IMR-90 (cell line): ENCODE measurements around the gene GAS7. TPM values are rescaled to one million over a fixed set of nuclear protein-coding genes. Genes with fewer than 3 reads are reported as not detected.

ENCODE experiments used
- ATAC-seq: fragments of 200-7000 bp; cut with Tn5 transposase; 2 replicates; pipeline ENCODE4 v1.9.1; 2020; ENCODE audit warnings: low read depth, mild to moderate bottlenecking, moderate library complexity
- BruUV-seq: library from RNA; stranded (reverse); fragments of 400-500 nt; replicated peaks from 2 replicates; lab custom pipeline; 2021; lab: Mats Ljungman, UMichigan
- CTCF ChIA-PET: fragments of 300-600 bp; formaldehyde crosslinking; extraction: SDS; loops from one replicate; lab custom pipeline; 2021; ENCODE audit warnings: antibody characterized with exemption; lab: Yijun Ruan, JAX
- POLR2A ChIA-PET: fragments of 300-600 bp; sonication (Branson Sonifier 250); formaldehyde crosslinking; loops from one replicate; lab custom pipeline; 2022; ENCODE audit warnings: antibody characterized with exemption; ENCODE audit not compliant: unreplicated experiment; lab: Charles Lee
- DNase-seq: peaks from one replicate; pipeline ENCODE4 v3.0.0; 2013
- H2AFZ ChIP-seq: replicated peaks from 2 replicates; pipeline ENCODE3; 2013; ENCODE audit warnings: low read length, mild to moderate bottlenecking; ENCODE audit not compliant: poor library complexity
- H2AK5ac ChIP-seq: 2 replicates; pipeline ENCODE4 v1.6.1; 2013; ENCODE audit warnings: low read depth, low read length, inconsistent platforms
- H2AK9ac ChIP-seq: replicated peaks from 2 replicates; pipeline ENCODE3; 2013; ENCODE audit warnings: mild to moderate bottlenecking, low read depth, low read length, moderate library complexity; ENCODE audit not compliant: poor library complexity
- H2BK120ac ChIP-seq: 2 replicates; pipeline ENCODE4 v1.6.1; 2013; ENCODE audit warnings: low read depth, low read length, inconsistent platforms
- H2BK15ac ChIP-seq: 3 replicates; pipeline ENCODE4 v1.6.1; 2013; ENCODE audit warnings: low read depth, low read length, inconsistent platforms
- H2BK20ac ChIP-seq: 2 replicates; pipeline ENCODE4 v1.6.1; 2013; ENCODE audit warnings: low read depth, mild to moderate bottlenecking, inconsistent platforms, low read length, moderate library complexity
- H2BK5ac ChIP-seq: 2 replicates; pipeline ENCODE4 v1.6.1; 2013; ENCODE audit warnings: mild to moderate bottlenecking, low read depth, low read length, inconsistent platforms; ENCODE audit not compliant: poor library complexity, severe bottlenecking
- H3K14ac ChIP-seq: replicated peaks from 2 replicates; pipeline ENCODE4 v1.6.1; 2013; ENCODE audit warnings: low read depth, low read length, inconsistent platforms
- H3K18ac ChIP-seq: 2 replicates; pipeline ENCODE4 v1.6.1; 2013; ENCODE audit warnings: low read depth, low read length, control low read depth
- H3K23ac ChIP-seq: 2 replicates; pipeline ENCODE4 v1.6.1; 2013; ENCODE audit warnings: low read depth, low read length, inconsistent platforms
- H3K27ac ChIP-seq: 2 replicates; pipeline ENCODE4 v1.5.1; 2013; ENCODE audit warnings: mild to moderate bottlenecking, control low read depth, low read length; ENCODE audit not compliant: insufficient read depth
- H3K27me3 ChIP-seq: 2 replicates; pipeline ENCODE4 v1.6.1; 2013; ENCODE audit warnings: low read length; ENCODE audit not compliant: control insufficient read depth, insufficient read depth
- H3K36me3 ChIP-seq: 2 replicates; pipeline ENCODE4 v1.6.1; 2013; ENCODE audit warnings: low read length, mixed read lengths; ENCODE audit not compliant: control insufficient read depth, insufficient read depth
- H3K4ac ChIP-seq: 2 replicates; pipeline ENCODE4 v1.6.1; 2013; ENCODE audit warnings: low read depth, low read length, inconsistent platforms
- H3K4me1 ChIP-seq: 2 replicates; pipeline ENCODE4 v1.6.1; 2013; ENCODE audit warnings: low read length, mixed read lengths; ENCODE audit not compliant: control insufficient read depth, insufficient read depth
- H3K4me2 ChIP-seq: 2 replicates; pipeline ENCODE4 v1.6.1; 2013; ENCODE audit warnings: low read depth, mild to moderate bottlenecking, control low read depth, low read length, moderate library complexity
- H3K4me3 ChIP-seq: 2 replicates; pipeline ENCODE4 v1.5.1; 2013; ENCODE audit warnings: low read depth, mild to moderate bottlenecking, control low read depth, low read length, moderate library complexity; ENCODE audit not compliant: insufficient read depth
- H3K56ac ChIP-seq: 2 replicates; pipeline ENCODE4 v1.6.1; 2013; ENCODE audit warnings: low read length, inconsistent platforms; ENCODE audit not compliant: insufficient read depth; ENCODE audit errors: extremely low read depth
- H3K79me1 ChIP-seq, 2 experiments: 2 replicates each; pipeline ENCODE4 v1.6.1; 2013; ENCODE audit warnings: low read length in 2 of 2, inconsistent platforms in 1 of 2, low read depth in 1 of 2
- H3K9ac ChIP-seq: 2 replicates; pipeline ENCODE4 v1.6.1; 2013; ENCODE audit warnings: low read depth, low read length, control low read depth
- H3K9me1 ChIP-seq: 2 replicates; pipeline ENCODE4 v1.6.1; 2013; ENCODE audit warnings: low read length, inconsistent platforms; ENCODE audit not compliant: insufficient read depth
- H3K9me3 ChIP-seq: 2 replicates; pipeline ENCODE4 v1.6.1; 2013; ENCODE audit warnings: low read length; ENCODE audit not compliant: control insufficient read depth, insufficient read depth
- H4K20me1 ChIP-seq: 2 replicates; pipeline ENCODE4 v1.6.1; 2013; ENCODE audit warnings: low read length, inconsistent platforms; ENCODE audit not compliant: insufficient read depth
- H4K5ac ChIP-seq: 2 replicates; pipeline ENCODE4 v1.6.1; 2013; ENCODE audit warnings: mild to moderate bottlenecking, low read depth, low read length, control low read depth
- H4K8ac ChIP-seq, 2 experiments: 2 replicates each; pipeline ENCODE4 v1.6.1; 2013; ENCODE audit warnings: low read depth in 2 of 2, low read length in 2 of 2, control low read depth in 1 of 2, inconsistent platforms in 1 of 2
- H4K91ac ChIP-seq: 2 replicates; pipeline ENCODE4 v1.6.1; 2013; ENCODE audit warnings: low read depth, low read length, inconsistent platforms; ENCODE audit not compliant: insufficient read depth
- CEBPB ChIP-seq: IDR thresholded peaks from 2 replicates; pipeline ENCODE4 v1.6.1; 2012; ENCODE audit warnings: low read depth, low read length, improper control_type of control experiment
- CHD1 ChIP-seq: IDR thresholded peaks from 2 replicates; pipeline ENCODE4 v1.6.1; 2012; ENCODE audit warnings: low read depth, low read length, improper control_type of control experiment
- MAFK ChIP-seq: IDR thresholded peaks from 2 replicates; pipeline ENCODE4 v1.6.1; 2012; ENCODE audit warnings: low read depth, low read length, improper control_type of control experiment
- NFE2L2 ChIP-seq: fragments of 150-350 bp; IDR thresholded peaks from 2 replicates; pipeline ENCODE4 v1.6.1; 2016; ENCODE audit warnings: low read depth, mild to moderate bottlenecking, low read length
- POLR2A ChIP-seq: IDR thresholded peaks from 2 replicates; pipeline ENCODE4 v1.6.1; 2012; ENCODE audit warnings: mild to moderate bottlenecking, low read depth, low read length
- RAD21 ChIP-seq: IDR thresholded peaks from 2 replicates; pipeline ENCODE4 v1.6.1; 2012; ENCODE audit warnings: low read length, improper control_type of control experiment
- RFX5 ChIP-seq: IDR thresholded peaks from 2 replicates; pipeline ENCODE4 v1.8.0; 2012; ENCODE audit warnings: low read depth, mild to moderate bottlenecking, low read length, moderate library complexity
- SMC3 ChIP-seq: fragments of 150-350 bp; IDR thresholded peaks from 2 replicates; pipeline ENCODE4 v1.6.1; 2016; ENCODE audit warnings: low read depth, mild to moderate bottlenecking, antibody characterized with exemption, low read length, moderate library complexity
- WGBS, 2 experiments: methylation state at CpG; one replicate each; pipeline versions ENCODE4 v1.1.5 to v1.1.7; 2013; ENCODE audit warnings: missing lambda C conversion rate in 2 of 2; ENCODE audit not compliant: insufficient read length in 1 of 2; ENCODE audit errors: extremely low coverage in 2 of 2; 5-methylcytosine and 5-hydroxymethylcytosine counted together
- dilution Hi-C: fragments of 300-500 bp; cut with HindIII; formaldehyde crosslinking; loops from one replicate; pipeline ENCODE4 v1.14.3; 2018; ENCODE audit warnings: low sequenced_read_pairs; ENCODE audit not compliant: unreplicated experiment
- in situ Hi-C: fragments of 300-500 bp; cut with MboI; formaldehyde crosslinking; loops from 3 replicates; pipeline ENCODE4 v1.14.3; 2019; ENCODE audit warnings: low sequenced_read_pairs, inconsistent platforms, mixed read lengths
- intact Hi-C: fragments of 100-400 bp; cut with micrococcal nuclease; formaldehyde crosslinking; loops from 2 replicates; pipeline ENCODE4 v1.10.0; 2022
- polyA plus RNA-seq, 3 experiments: library from polyadenylated mRNA; depleted of rRNA; stranded (reverse); fragments of >200 nt; gene quantifications; 2 replicates each; pipeline ENCODE4 v1.2.3, GENCODE V29; 2012; ENCODE audit warnings: low replicate concordance in 1 of 3
- total RNA-seq: library from RNA; depleted of rRNA; stranded (reverse); fragments of >200 nt; gene quantifications from 2 replicates; pipeline ENCODE4 v1.2.3, GENCODE V29; 2012
- TF ChIP-seq, protein P1 (sequence below): conservative IDR thresholded peaks from 2 replicates; pipeline ENCODE4 v1.5.1; 2012; ENCODE audit warnings: mild to moderate bottlenecking, low read depth, low read length, improper control_type of control experiment
- TF ChIP-seq, protein P2 (sequence below): fragments of 150-350 bp; IDR thresholded peaks from 2 replicates; pipeline ENCODE4 v1.6.1; 2016; ENCODE audit warnings: low read depth, mild to moderate bottlenecking, low read length, moderate library complexity, borderline replicate concordance

Gene GAS7
- total and polyA plus RNA-seq, 2 of the 4 experiments (the other 2 are of a cell fraction) = 4.6 to 5.0 TPM

DNA sequence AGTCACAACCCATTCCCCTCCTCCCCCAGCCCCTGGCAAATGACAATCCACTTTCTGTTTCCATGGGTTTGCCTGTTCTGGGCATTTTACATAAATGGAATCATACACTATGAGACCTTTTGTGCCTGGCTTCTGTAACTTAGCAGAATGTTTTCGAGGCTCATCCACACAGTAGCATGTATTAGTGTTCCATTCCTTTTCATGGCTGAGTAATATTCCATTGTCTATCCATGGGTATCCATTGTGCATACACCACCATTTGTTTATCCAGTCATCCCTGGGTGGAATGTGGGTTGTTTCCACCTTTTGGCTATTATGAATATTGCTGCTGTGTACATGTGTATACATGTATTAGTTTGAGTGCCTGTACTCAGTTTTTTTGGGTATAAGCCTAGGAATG lies 259.6 kb downstream of the GAS7 start:
- peaks cover 6% of the 10 kb centered on the region for H3K9me3 ChIP-seq
- H3K27me3 ChIP-seq = no peaks in the 10 kb centered on the region
- H3K36me3 ChIP-seq = peaks cover 11% of the 10 kb centered on the region; the same call in 1 of the 2 replicates
- H3K18ac ChIP-seq = no peak overlapping the region
- no CpG with 5 or more reads among the region's 1 CpG for WGBS, 2 experiments
- dilution Hi-C loops = no loop called here
- DNase-seq (no peak), ATAC-seq (no peak)
- H3K4me2 ChIP-seq = no peak overlapping the region
- H2BK120ac ChIP-seq = no peak overlapping the region
- no peaks in the 10 kb centered on the region for H3K79me1 ChIP-seq
- no peak overlapping the region for H3K23ac ChIP-seq
- no peak overlapping the region for H2BK5ac ChIP-seq
- no peak overlapping the region for H3K9ac ChIP-seq
- CTCF ChIA-PET = no interaction called here
- POLR2A ChIA-PET = no interaction called here
- H4K5ac ChIP-seq = no peak overlapping the region
- H2AK5ac ChIP-seq = no peak overlapping the region
- H2BK20ac ChIP-seq = no peak overlapping the region
- H2AK9ac ChIP-seq = no peak overlapping the region
- H2AFZ ChIP-seq = no peak overlapping the region
- no peak overlapping the region for H4K8ac ChIP-seq
- in situ Hi-C loops = no loop called here
- intact Hi-C loops = no loop called here
- H3K56ac ChIP-seq = no peak overlapping the region
- H3K4me1 ChIP-seq = no peaks in the 10 kb centered on the region; the same call in 1 of the 2 replicates
- H4K91ac ChIP-seq = no peak overlapping the region
- no peaks in the 10 kb centered on the region; the same call in 1 of the 2 replicates for H3K9me1 ChIP-seq
- H3K14ac ChIP-seq = no peak overlapping the region
- no peak overlapping the region for H3K4ac ChIP-seq
- H4K20me1 ChIP-seq = no peaks in the 10 kb centered on the region
- H3K4me3 ChIP-seq = no peak overlapping the region
- H2BK15ac ChIP-seq = no peak overlapping the region
- TF ChIP-seq, protein P1, sequence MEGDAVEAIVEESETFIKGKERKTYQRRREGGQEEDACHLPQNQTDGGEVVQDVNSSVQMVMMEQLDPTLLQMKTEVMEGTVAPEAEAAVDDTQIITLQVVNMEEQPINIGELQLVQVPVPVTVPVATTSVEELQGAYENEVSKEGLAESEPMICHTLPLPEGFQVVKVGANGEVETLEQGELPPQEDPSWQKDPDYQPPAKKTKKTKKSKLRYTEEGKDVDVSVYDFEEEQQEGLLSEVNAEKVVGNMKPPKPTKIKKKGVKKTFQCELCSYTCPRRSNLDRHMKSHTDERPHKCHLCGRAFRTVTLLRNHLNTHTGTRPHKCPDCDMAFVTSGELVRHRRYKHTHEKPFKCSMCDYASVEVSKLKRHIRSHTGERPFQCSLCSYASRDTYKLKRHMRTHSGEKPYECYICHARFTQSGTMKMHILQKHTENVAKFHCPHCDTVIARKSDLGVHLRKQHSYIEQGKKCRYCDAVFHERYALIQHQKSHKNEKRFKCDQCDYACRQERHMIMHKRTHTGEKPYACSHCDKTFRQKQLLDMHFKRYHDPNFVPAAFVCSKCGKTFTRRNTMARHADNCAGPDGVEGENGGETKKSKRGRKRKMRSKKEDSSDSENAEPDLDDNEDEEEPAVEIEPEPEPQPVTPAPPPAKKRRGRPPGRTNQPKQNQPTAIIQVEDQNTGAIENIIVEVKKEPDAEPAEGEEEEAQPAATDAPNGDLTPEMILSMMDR = no peak
- TF ChIP-seq MAFK (no peak), RFX5 (no peak), RAD21 (no peak), NFE2L2 (no peak), CHD1 (no peak), POLR2A (no peak), SMC3 (no peak), CEBPB (no peak)
- TF ChIP-seq, protein P2, sequence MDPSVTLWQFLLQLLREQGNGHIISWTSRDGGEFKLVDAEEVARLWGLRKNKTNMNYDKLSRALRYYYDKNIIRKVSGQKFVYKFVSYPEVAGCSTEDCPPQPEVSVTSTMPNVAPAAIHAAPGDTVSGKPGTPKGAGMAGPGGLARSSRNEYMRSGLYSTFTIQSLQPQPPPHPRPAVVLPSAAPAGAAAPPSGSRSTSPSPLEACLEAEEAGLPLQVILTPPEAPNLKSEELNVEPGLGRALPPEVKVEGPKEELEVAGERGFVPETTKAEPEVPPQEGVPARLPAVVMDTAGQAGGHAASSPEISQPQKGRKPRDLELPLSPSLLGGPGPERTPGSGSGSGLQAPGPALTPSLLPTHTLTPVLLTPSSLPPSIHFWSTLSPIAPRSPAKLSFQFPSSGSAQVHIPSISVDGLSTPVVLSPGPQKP = no peak
- H3K27ac ChIP-seq = no peak overlapping the region
- BruUV-seq = no TSS peak
